ENCODE measurements around the gene NEDD9.
A peak's percentile ranks its signal among the peaks of the same experiment; 100 is the strongest.

Gene NEDD9

GRCh38 chr6:11217360-11218101, 14.9 kb downstream of the NEDD9 start:
- no peak for DNase-seq (ENCODE audit: low read depth)

- no peak for DNase-seq (ENCODE audit: low read depth)
Observed at GRCh38 chr6:11215773-11216172, 16.7 kb downstream of the NEDD9 start.

- no peak for DNase-seq (ENCODE audit: low read depth)
Observed at GRCh38 chr6:11214901-11215300, 17.6 kb downstream of the NEDD9 start.

GRCh38 chr6:11214084-11214833, 18.2 kb downstream of the NEDD9 start:
- no peak for DNase-seq (ENCODE audit: low read depth)

GRCh38 chr6:11213422-11214021, 18.9 kb downstream of the NEDD9 start:
- DNase-seq (ENCODE audit: low read depth), result no peak

GRCh38 chr6:11212664-11213063, 19.8 kb downstream of the NEDD9 start:
- peak; percentile 58 for DNase-seq (ENCODE audit: low read depth)

GRCh38 chr6:11211254-11211653, 21.2 kb downstream of the NEDD9 start:
- no peak for DNase-seq (ENCODE audit: low read depth)

GRCh38 chr6:11210386-11211138, 21.9 kb downstream of the NEDD9 start:
- no peak for DNase-seq (ENCODE audit: low read depth)

GRCh38 chr6:11209906-11210305, 22.6 kb downstream of the NEDD9 start:
- DNase-seq (ENCODE audit: low read depth), result no peak

GRCh38 chr6:11209369-11209768, 23.1 kb downstream of the NEDD9 start:
- no peak for DNase-seq (ENCODE audit: low read depth)

- DNase-seq (ENCODE audit: low read depth), result no peak
Observed at GRCh38 chr6:11208854-11209253, 23.6 kb downstream of the NEDD9 start.

- DNase-seq (ENCODE audit: low read depth), result no peak
Observed at GRCh38 chr6:11208267-11208666, 24.2 kb downstream of the NEDD9 start.

- DNase-seq (ENCODE audit: low read depth), result peak; percentile 97
Observed at GRCh38 chr6:11207199-11207968, 25.1 kb downstream of the NEDD9 start.

- DNase-seq (ENCODE audit: low read depth), result no peak
Observed at GRCh38 chr6:11206576-11206975, 25.9 kb downstream of the NEDD9 start.

- DNase-seq (ENCODE audit: low read depth), result no peak
Observed at GRCh38 chr6:11204794-11205366, 27.6 kb downstream of the NEDD9 start.

- DNase-seq (ENCODE audit: low read depth), result no peak
Observed at GRCh38 chr6:11204005-11204399, 28.5 kb downstream of the NEDD9 start.

GRCh38 chr6:11203306-11204004, 29.0 kb downstream of the NEDD9 start:
- DNase-seq (ENCODE audit: low read depth), result no peak

- DNase-seq (ENCODE audit: low read depth), result no peak
Observed at GRCh38 chr6:11202513-11203305, 29.8 kb downstream of the NEDD9 start.

GRCh38 chr6:11201772-11202512, 30.5 kb downstream of the NEDD9 start:
- DNase-seq (ENCODE audit: low read depth), result no peak
